T-helper 22 cell (primary cell): Measurements from ENCODE around the gene IMPACT.

Experiments
- DNase-seq: peaks from one replicate; pipeline ENCODE4 v3.0.0-alpha.2; 2020; ENCODE audit warnings: low read depth

The IMPACT gene, protein sequence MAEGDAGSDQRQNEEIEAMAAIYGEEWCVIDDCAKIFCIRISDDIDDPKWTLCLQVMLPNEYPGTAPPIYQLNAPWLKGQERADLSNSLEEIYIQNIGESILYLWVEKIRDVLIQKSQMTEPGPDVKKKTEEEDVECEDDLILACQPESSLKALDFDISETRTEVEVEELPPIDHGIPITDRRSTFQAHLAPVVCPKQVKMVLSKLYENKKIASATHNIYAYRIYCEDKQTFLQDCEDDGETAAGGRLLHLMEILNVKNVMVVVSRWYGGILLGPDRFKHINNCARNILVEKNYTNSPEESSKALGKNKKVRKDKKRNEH

DNA sequence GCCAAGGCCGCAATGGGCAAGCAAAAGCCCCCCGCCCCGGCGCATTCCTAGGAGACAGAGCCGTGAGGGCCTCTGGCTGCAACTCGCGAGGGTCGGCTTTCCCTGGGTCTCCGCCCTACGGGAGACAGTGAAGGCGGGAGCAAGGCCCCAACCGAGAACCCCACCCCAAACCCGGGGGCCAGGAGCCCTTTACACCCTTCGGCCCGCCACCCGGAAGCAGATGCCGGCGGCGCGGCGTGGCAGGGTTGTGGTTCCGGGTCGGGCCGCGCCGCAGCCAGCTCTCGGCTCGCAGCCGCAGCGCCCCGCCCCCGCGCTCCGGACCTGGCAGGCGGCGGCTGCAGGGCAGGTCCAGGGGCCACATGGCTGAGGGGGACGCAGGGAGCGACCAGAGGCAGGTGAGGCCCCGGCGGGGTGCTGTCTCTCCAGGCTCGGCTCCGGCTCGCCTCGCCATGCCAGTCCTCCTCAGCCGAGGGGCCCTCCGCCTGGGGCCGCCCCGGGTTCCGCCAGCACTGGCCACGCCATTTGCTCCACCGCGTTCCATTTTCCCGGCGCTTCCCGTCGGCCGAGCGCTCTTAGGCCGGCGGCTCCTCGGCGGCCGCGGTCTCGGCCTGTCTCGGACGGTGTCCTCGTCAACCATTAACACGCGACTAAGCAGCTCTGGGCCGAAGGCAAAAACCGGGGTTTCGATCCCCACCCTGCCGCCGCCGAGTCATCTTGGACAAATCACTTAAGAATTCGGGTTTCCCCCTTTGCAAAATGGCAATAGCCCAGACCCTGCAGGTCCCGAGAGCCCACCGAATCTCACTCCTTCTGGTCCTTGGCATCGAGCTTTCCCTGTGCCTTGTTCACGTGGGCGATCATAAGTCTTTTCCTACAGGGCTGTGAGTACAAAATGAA is at the start of gene IMPACT:
IMPACT (plus strand) TSS at position 273 of the 897 bp plus-strand sequence; CDS start at position 360, 87 bp downstream.
- peak; percentile 47 for DNase-seq

DNA sequence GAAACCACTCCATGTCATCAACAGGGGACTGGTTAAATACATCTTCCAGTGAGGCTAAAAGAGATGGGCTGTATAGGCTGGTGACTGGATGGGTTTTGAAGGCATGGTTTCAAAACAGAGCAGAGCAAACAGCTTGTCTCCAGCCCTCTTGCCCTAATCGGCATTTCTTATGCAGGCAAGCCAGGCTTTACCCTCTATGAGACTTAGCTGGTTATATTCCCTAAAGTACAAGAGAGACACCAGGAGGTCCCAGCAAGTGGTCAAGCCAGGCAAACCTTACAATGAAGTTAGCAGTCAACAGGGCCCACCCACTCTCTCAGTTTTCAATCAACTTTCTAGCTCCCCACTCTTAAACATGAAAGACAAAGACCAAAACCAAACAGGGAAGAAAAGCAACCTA is 47.9 kb upstream of the IMPACT start:
- no peak for DNase-seq

DNA sequence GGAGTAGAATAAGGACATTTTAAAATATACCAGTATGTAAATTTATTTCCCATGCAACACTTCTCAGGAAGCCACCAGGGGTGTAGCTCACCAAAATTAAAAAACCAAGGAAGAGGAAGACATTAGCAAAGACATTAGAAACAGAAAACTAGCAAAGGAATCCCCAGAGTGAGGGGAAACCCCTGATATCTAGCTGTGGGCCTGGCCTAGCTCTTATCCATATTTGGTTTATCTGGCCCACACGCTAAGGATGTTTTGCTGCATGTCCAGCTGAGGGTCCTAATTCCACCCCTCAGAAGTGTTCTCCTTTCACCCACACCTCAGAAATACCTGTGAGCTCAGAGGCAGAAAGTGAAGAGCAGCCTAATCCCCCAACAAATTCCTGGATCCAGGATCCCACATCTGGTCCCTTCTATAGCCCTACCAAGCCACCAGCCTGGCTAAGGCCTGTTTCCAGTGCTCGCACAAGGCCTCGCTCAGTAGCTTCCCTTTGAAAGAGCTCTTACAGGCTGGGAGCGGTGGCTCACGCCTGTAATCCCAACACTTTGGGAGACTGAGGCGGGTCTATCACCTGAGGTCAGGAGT is 46.2 kb upstream of the IMPACT start:
- DNase-seq, result no peak

DNA sequence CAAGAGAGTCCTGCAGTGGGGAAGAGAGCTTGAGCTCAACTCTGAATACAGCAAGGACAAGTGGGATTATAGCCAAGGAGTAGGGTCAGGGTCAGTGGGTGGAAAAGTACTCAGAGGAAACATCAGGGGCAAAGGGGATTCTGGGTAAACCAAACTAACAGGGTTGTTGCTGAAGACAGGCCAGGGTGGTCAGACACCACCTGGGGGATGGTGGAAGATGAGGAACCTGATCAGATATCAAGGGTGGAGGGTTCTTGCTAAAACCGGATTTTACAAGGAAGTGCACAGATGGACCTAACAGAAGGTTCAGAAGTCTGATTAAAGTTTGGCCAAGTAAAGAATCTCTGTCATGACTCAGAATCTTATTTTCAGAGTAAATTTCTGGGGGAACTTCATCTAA is 45.3 kb upstream of the IMPACT start:
- no peak for DNase-seq

DNA sequence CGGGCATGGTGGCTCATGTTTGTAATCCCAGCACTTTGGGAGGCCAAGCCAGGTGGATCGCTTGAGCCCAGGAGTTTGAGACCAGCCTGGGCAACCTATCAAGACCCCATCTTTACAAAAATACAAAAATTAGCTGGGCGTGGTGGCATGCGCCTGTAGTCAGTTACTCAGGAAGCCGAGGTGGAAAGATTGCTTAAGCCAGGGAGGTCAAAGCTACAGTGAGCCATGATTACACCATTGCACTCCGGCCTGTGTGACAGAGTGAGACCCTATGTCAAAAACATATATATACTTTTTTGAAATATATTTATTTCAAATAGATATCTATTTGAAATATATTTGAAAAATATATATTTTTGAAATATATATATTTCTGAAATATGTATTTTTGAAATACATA is 39.8 kb upstream of the IMPACT start:
- no peak for DNase-seq

- DNase-seq, result no peak
Observed at GRCh38 chr18:24388957-24389356, 37.5 kb upstream of the IMPACT start.

- no peak for DNase-seq
Observed at GRCh38 chr18:24395049-24395795, 31.2 kb upstream of the IMPACT start.

DNA sequence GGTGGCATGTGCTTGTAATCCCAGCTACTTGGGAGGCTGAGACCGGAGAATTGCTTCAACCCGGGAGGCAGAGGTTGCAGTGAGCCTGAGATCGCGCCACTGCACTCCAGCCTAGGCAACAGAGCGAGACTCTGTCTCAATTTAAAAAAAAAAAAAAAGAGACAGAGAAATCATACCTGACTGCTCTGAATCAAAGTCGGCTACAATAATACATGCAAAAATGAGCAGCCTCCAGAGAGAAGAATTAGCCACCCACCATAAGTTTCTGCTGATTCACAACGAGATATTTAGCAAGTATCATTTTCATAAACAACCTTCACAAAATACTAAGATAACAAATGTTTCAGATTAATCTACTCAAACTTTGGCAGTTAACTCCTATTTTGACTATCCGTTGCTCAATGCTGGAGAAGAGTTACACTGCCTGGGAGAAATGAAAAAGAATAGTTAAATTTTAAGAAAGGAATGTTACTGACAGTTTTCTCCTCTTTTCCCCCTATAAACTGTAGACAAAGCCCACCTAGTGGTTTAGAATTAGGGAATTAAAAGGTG is 30.3 kb upstream of the IMPACT start:
- no peak for DNase-seq

DNA sequence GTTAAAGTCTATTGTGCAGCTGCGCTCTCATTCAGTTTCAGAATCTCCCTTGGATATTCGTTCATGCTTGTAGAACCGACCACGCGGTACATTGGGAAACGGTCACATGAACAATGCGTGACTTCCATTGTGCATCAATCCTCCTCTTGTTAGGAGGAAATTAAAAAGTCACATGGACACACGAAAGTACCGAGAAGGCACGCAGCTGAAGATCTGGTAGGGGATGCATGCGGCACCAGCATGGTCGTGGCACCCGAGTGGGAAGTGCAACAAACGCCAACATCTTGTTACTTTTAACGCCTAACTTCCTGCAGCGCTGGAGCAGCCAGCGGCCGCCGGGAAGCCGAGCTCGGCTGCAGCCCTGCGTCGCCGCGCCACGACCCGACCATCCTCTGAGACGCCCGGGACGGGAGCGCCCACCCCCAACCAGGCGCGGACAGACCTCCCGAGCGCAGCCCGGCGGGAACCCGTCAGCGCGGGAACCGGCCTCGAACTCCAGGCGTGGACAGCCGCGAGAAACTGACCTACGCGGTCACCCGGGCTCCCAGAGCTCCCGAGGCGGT is 29.3 kb upstream of the IMPACT start:
- DNase-seq, result no peak

- peak; percentile 65 for DNase-seq
Observed at GRCh38 chr18:24397694-24398368, 28.6 kb upstream of the IMPACT start, which contains the start of gene OSBPL1A. Gene OSBPL1A (minus strand): TSS chr18:24397824. CDS start chr18:24377533, 20,291 bp downstream.

DNA sequence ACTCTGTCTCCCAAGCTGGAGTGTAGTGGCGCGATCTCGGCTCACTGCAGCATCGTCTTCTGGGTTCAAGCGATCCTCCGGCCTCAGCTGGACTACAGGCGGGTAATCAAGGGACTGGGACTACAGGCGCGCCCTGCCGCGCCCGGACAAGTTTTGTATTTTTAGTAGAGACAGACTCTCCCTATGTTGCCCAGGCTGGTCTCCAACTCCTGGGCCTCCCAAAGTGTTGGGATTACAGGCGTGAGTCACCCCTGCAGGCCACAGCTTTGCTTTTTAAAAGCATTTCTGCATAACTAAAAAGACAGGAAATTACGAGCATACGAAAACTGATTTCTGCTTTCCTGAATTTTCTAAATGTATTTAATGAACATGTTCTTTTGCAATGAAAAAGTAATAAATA is 27.9 kb upstream of the IMPACT start:
- no peak for DNase-seq

DNA sequence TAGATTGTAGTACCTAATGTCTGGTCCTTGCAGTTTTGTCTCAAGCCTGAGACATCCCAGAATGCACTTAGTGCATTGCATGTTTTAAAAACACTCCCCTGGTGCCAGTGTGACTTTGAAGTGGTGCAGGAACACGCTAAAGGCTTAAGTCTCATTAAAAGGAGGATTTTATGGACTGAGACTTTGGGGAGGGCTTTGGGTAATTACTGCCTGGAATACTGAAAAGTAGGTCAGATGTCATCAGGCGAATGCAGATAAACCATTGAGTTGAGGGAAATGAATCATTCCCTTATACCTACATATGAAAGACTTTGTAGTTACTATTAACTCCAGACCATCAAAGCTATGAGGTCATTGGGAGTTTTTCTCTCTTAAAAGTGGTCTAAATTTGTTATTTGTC is 25.9 kb upstream of the IMPACT start:
- DNase-seq, result no peak

DNA sequence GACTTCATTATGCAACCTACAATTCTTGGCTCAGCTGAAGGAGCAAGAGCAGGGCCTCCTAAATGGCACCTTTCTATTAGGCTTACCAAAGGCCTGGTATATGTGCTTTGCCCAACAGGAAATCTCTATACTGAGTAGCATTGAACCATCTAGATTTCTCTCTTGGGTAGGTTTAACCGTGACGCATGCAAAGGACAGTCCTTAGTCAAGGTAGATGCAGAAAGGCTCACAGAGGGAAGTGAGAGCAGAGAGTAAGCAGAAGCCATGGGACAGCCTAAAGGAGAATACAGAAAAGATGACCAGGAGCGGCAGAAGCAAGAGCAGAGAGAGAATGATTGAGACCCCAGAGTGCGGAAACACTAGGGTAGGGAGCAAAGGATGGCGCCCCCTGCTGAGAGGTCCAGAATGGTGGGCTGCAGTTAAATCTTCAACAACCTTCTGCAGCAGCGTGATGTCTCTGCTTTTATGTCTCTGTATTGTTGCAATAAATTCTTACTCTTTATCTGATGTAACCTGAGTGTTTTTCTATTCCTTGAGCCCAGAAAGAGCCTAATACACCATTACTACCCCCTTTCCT is 24.2 kb upstream of the IMPACT start:
- no peak for DNase-seq

DNA sequence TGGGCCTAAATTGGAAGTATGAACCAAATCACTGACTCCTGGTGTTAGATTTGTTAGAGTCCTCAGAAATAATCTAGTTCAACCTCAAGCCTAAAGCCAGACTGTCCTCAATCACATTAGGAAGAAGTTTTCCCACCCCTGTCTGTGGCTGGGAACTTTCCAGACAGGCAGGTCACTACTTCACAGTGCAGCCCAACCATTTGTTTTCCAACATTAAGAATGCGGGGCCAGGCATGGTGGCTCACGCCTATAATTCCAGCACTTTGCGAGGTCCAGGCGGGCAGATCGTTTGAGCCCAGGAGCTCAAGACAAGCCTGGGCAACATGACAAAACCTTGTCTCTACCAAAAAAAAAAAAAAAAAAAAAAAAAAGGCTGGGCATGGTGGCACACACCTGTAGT is 23.4 kb upstream of the IMPACT start:
- no peak for DNase-seq

DNA sequence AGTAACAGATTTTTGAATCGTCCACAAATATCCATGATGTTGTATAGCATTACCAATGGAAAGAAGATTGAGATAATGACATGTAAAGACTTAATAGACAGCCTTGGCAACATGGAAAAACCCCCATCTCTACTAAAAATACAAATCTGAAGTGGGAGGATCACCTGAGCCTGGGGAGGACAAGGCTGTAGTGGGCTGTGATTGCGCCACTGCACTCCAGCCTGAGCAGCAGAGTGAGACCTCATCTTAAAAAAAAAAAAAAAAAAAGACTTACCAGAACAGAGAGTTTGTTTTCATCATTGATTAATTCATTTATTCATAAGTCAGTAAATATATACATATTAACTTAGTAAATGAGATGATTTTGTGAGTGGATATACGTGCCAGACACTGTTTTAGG is 21.9 kb upstream of the IMPACT start:
- no peak for DNase-seq

- DNase-seq, result no peak
Observed at GRCh38 chr18:24408496-24408895, 18.0 kb upstream of the IMPACT start.

DNA sequence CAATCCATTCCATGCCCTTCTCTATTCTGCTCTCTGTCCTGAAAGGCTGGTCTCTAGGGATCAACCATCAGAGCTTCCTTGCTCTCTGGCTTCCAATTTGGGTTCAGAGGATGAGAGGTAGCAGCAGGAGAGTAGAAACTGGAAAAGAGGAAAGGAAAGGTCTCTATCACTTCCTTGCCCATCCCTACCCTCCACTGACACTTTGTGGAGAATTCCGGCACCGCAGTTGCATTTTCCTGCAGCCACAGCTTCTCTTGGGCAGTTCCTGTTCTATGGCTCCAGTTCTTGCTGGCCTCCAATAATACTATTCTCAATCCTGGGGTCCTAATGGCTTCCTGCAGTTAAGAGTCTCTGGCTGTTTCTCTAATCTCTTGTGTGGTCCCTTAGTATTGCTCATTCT is 13.3 kb upstream of the IMPACT start:
- DNase-seq, result no peak

- no peak for DNase-seq
Observed at GRCh38 chr18:24414349-24415003, 12.0 kb upstream of the IMPACT start.

GRCh38 chr18:24417480-24417879 is 9.0 kb upstream of the IMPACT start:
- DNase-seq, result no peak

GRCh38 chr18:24420551-24420950 is 5.9 kb upstream of the IMPACT start:
- DNase-seq, result no peak
